ENCODE data around the gene PER2. TPM values are rescaled to one million over a fixed set of nuclear protein-coding genes. Genes with fewer than 3 reads are reported as not detected.

PER2 gene
- total RNA-seq, 2 experiments from 2014 or later = 14.6 to 17.6 TPM

- POLR2A ChIA-PET = no interaction called here
- Mint-ChIP-seq H3K4me3 (no peak overlapping the region), H3K4me1 (ENCODE audit: low read depth) (no peaks in the 10 kb centered on the region), H3K36me3 (ENCODE audit: low read depth) (peaks cover 16% of the 10 kb centered on the region), H3K27me3 (ENCODE audit: low read depth) (no peaks in the 10 kb centered on the region), H3K9me3 (ENCODE audit: insufficient read depth) (no peaks in the 10 kb centered on the region), H3K27ac (no peak overlapping the region)
- CTCF ChIA-PET = no interaction called here
- ATAC-seq = no peak
- no peak for DNase-seq
Observed at GRCh38 chr2:238257786-238258700, 30.4 kb downstream of the PER2 start.

DNA sequence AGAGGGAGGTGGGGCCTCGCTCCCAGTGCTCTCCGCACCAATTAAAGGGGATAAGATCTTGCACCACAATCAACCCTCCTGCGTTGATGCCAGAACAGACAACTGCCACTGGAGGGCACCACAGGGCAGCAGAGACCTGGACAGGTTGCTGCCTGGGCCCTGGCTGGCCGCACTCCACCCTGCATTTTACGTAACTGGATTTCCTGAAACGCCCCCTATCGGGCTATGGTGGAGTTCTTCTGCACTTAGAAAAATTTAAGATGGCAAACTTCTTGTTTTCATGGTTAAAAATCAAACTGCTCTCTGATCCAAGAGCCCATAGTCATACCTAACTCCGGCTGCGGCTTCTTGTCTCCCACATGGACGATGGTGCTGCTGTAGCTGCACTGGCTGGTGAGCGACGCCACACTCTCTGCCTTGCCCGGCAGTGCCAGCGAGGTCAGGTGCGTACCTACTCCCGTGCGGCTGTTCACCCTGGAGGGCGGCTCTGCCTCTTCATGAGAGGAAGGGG is 31.8 kb downstream of the PER2 start:
- ATAC-seq (peak; percentile 93), DNase-seq (peak; percentile 79)
- Mint-ChIP-seq H3K27me3 (ENCODE audit: low read depth) (no peaks in the 10 kb centered on the region), H3K27ac (no peak overlapping the region), H3K36me3 (ENCODE audit: low read depth) (peaks cover 18% of the 10 kb centered on the region), H3K4me1 (ENCODE audit: low read depth) (no peaks in the 10 kb centered on the region), H3K9me3 (ENCODE audit: insufficient read depth) (no peaks in the 10 kb centered on the region), H3K4me3 (no peak overlapping the region)
- CTCF ChIA-PET = interaction anchor here (1.1 to 1.3 kb wide), 2 partner anchors 278 to 405 kb away, joined by 3 read pairs; no protein-coding TSS in a partner anchor
- POLR2A ChIA-PET = no interaction called here

- Mint-ChIP-seq H3K27ac (no peak overlapping the region), H3K4me3 (no peak overlapping the region), H3K9me3 (ENCODE audit: insufficient read depth) (no peaks in the 10 kb centered on the region), H3K27me3 (ENCODE audit: low read depth) (no peaks in the 10 kb centered on the region), H3K4me1 (ENCODE audit: low read depth) (no peaks in the 10 kb centered on the region), H3K36me3 (ENCODE audit: low read depth) (peaks cover 19% of the 10 kb centered on the region)
- ChIA-PET POLR2A (no interaction called here), CTCF (interaction anchor here (1.0 to 1.4 kb wide), 5 partner anchors 8 to 404 kb away, joined by 3 to 5 read pairs (median 3); no protein-coding TSS in a partner anchor)
- no peak for ATAC-seq
- DNase-seq = no peak
Observed at GRCh38 chr2:238256111-238256510, 32.3 kb downstream of the PER2 start.

- no peaks in the 10 kb centered on the region for H3K27me3 Mint-ChIP-seq (ENCODE audit: low read depth)
- ChIA-PET CTCF (interaction anchor here (1.0 to 1.4 kb wide), 5 partner anchors 8 to 404 kb away, joined by 3 to 5 read pairs (median 3); no protein-coding TSS in a partner anchor), POLR2A (no interaction called here)
- DNase-seq = no peak
- no peaks in the 10 kb centered on the region for H3K9me3 Mint-ChIP-seq (ENCODE audit: insufficient read depth)
- H3K36me3 Mint-ChIP-seq (ENCODE audit: low read depth) = peaks cover 21% of the 10 kb centered on the region
- no peak overlapping the region for H3K27ac Mint-ChIP-seq
- no peak overlapping the region for H3K4me3 Mint-ChIP-seq
- H3K4me1 Mint-ChIP-seq (ENCODE audit: low read depth) = no peaks in the 10 kb centered on the region
- ATAC-seq = no peak
Observed at GRCh38 chr2:238255636-238256035, 32.8 kb downstream of the PER2 start.

- Mint-ChIP-seq H3K4me1 (ENCODE audit: low read depth) (no peaks in the 10 kb centered on the region), H3K27ac (no peak overlapping the region), H3K27me3 (ENCODE audit: low read depth) (no peaks in the 10 kb centered on the region), H3K36me3 (ENCODE audit: low read depth) (peaks cover 18% of the 10 kb centered on the region), H3K4me3 (no peak overlapping the region), H3K9me3 (ENCODE audit: insufficient read depth) (no peaks in the 10 kb centered on the region)
- ChIA-PET CTCF (interaction anchor here (1.1 to 2.2 kb wide), 5 partner anchors 8 to 403 kb away, joined by 3 to 22 read pairs (median 3); no protein-coding TSS in a partner anchor), POLR2A (no interaction called here)
- no peak for ATAC-seq
- no peak for DNase-seq
Observed at GRCh38 chr2:238255151-238255551, 33.3 kb downstream of the PER2 start.

DNA sequence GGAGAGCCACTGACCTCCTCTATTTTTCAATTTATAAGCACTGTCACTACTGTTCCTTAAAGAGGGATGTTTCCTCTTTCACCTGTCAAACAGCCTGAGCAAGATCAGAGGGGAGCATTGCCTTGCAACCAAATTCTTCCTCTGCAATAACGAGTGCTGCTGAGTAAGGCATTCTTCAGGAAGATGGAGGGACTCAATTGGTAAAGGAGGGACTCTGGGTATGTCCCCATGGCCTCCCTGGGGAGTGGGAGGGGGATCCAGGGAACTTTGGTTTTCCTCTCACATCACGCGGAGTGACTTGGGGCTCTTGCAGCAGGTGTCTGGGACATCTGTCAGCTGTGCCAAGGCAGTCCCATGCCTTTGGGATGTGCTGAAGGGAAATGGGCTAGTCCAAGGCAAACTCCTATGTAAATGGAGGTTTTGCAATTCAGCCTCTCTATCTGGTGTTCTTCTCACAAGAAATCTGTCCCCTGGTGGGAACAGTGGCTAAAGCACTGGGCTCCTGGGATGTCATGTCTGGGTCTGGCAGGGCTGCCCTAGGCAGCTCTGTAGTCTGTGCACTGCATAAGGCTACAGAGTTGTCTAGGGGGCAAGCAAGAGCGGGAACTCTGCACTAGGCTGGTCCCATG is 34.2 kb downstream of the PER2 start:
- H3K4me3 Mint-ChIP-seq = no peak overlapping the region
- no peak overlapping the region for H3K27ac Mint-ChIP-seq
- CTCF ChIA-PET = interaction anchor here (2.2 kb wide), 1 partner anchor 9 kb away, joined by 22 read pairs; no protein-coding TSS in a partner anchor
- H3K9me3 Mint-ChIP-seq (ENCODE audit: insufficient read depth) = no peaks in the 10 kb centered on the region
- DNase-seq (no peak), ATAC-seq (no peak)
- H3K36me3 Mint-ChIP-seq (ENCODE audit: low read depth) = peaks cover 14% of the 10 kb centered on the region
- no peaks in the 10 kb centered on the region for H3K4me1 Mint-ChIP-seq (ENCODE audit: low read depth)
- H3K27me3 Mint-ChIP-seq (ENCODE audit: low read depth) = no peaks in the 10 kb centered on the region
- POLR2A ChIA-PET = no interaction called here

DNA sequence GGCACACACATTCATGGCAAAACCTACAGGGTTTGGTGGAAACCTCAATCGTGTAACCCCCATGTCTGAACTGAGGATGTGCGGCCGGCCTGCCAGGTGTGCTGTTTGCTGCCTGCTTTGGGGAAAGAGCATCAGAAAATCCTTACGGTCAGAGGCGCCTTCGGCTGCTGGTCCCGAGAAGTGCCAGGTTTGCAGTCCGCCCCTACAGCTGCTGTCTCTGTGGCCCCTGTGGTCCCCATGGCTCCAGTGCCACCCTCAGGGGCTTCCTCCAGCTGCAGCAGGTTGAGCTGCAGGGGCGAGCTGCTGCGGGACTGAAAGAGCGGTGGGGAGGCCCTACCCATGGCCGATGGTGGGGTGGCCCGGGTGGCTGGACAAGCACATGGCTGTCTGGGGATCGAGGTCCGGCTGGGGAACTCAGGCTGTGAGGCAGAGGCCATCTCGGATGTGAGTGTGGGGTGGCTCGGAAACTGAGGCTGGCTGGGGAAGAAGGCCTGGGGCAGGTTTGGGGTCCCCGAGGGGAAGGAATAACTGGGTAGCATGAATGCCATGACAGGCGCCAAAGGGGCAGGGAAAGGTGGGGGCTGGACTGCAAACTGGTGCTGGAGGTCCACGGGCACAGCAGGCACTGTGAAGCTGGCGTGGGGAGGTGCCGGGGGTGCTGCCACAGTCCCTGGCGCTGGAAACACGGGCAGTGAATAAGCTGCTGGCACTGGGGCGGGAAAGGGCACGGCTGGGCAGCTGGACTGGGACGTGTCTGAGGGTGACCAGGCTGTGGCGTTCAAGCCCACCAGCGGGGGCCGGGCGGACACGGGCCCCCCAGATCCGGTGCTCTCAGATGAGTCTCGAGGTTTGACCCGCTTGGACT is 35.4 kb downstream of the PER2 start:
- H3K27me3 Mint-ChIP-seq (ENCODE audit: low read depth) = no peaks in the 10 kb centered on the region
- DNase-seq = no peak
- H3K27ac Mint-ChIP-seq = no peak overlapping the region
- H3K4me3 Mint-ChIP-seq = no peak overlapping the region
- no peak for ATAC-seq
- CTCF ChIA-PET = interaction anchor here (1.2 to 2.2 kb wide), 2 partner anchors 10 to 11 kb away, joined by 7 to 22 read pairs; no protein-coding TSS in a partner anchor
- POLR2A ChIA-PET = no interaction called here
- H3K36me3 Mint-ChIP-seq (ENCODE audit: low read depth) = peaks cover 15% of the 10 kb centered on the region
- H3K4me1 Mint-ChIP-seq (ENCODE audit: low read depth) = no peaks in the 10 kb centered on the region
- no peaks in the 10 kb centered on the region for H3K9me3 Mint-ChIP-seq (ENCODE audit: insufficient read depth)

DNA sequence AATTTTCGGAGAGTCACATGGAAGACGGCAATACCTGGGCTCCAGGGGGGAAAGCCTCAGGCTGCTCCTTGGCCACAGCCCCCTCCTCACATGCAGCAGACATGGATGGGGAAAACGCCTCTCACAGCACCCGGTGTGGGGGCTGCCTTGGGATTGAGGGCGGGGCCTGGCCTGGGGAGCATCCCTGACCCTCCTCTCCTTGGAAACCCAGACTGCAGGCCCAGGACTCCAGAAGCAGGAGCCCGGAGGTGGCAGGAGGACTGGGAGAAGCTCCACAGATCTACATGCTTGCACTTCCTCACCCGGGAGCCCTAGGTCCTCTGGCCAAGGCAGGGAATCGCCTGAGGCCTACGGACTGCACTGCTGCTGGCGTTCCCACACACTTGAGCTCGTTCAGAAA is 36.4 kb downstream of the PER2 start:
- ChIA-PET POLR2A (no interaction called here), CTCF (interaction anchor here (1.2 kb wide), 1 partner anchor 12 kb away, joined by 7 read pairs; no protein-coding TSS in a partner anchor)
- H3K36me3 Mint-ChIP-seq (ENCODE audit: low read depth) = peaks cover 15% of the 10 kb centered on the region
- DNase-seq (no peak), ATAC-seq (no peak)
- H3K4me3 Mint-ChIP-seq = no peak overlapping the region
- no peak overlapping the region for H3K27ac Mint-ChIP-seq
- H3K4me1 Mint-ChIP-seq (ENCODE audit: low read depth) = no peaks in the 10 kb centered on the region
- no peaks in the 10 kb centered on the region for H3K27me3 Mint-ChIP-seq (ENCODE audit: low read depth)
- no peaks in the 10 kb centered on the region for H3K9me3 Mint-ChIP-seq (ENCODE audit: insufficient read depth)

- Mint-ChIP-seq H3K27ac (no peak overlapping the region), H3K4me3 (no peak overlapping the region), H3K9me3 (ENCODE audit: insufficient read depth) (no peaks in the 10 kb centered on the region), H3K27me3 (ENCODE audit: low read depth) (no peaks in the 10 kb centered on the region), H3K4me1 (ENCODE audit: low read depth) (no peaks in the 10 kb centered on the region), H3K36me3 (ENCODE audit: low read depth) (peaks cover 15% of the 10 kb centered on the region)
- no peak for DNase-seq
- no peak for ATAC-seq
- ChIA-PET CTCF (no interaction called here), POLR2A (no interaction called here)
Observed at GRCh38 chr2:238251331-238251730, 37.1 kb downstream of the PER2 start.

DNA sequence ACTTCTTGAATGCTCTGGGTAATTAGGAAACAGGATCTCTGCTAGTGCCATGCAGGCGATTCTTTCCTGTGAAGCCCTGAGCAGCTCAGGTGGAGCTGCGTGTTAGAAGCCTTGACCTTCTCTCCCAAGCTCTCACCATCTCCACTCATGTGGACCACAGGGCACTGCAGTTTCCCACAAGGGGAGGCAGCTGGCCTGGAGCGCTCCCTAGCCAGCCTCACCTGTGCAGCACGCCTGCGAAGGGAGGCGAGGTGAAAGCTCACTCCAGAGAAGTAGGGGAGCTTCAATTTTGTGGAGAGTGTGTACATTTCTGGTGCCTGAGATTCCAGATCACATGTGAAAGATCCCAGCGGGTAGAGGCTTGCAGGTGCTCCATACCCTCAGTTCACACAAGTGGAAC is 37.5 kb downstream of the PER2 start:
- ChIA-PET POLR2A (no interaction called here), CTCF (interaction anchor here (0.9 to 1.1 kb wide), 2 partner anchors 9 to 12 kb away, joined by 3 read pairs; no protein-coding TSS in a partner anchor)
- no peaks in the 10 kb centered on the region for H3K9me3 Mint-ChIP-seq (ENCODE audit: insufficient read depth)
- no peak overlapping the region for H3K4me3 Mint-ChIP-seq
- no peaks in the 10 kb centered on the region for H3K27me3 Mint-ChIP-seq (ENCODE audit: low read depth)
- peaks cover 15% of the 10 kb centered on the region for H3K36me3 Mint-ChIP-seq (ENCODE audit: low read depth)
- H3K27ac Mint-ChIP-seq = no peak overlapping the region
- H3K4me1 Mint-ChIP-seq (ENCODE audit: low read depth) = no peaks in the 10 kb centered on the region
- ATAC-seq (no peak), DNase-seq (no peak)

GRCh38 chr2:238247841-238248453 is 40.5 kb downstream of the PER2 start:
- ATAC-seq = no peak
- Mint-ChIP-seq H3K27ac (no peak overlapping the region), H3K36me3 (ENCODE audit: low read depth) (peaks cover 18% of the 10 kb centered on the region), H3K4me1 (ENCODE audit: low read depth) (no peaks in the 10 kb centered on the region), H3K4me3 (no peak overlapping the region), H3K27me3 (ENCODE audit: low read depth) (no peaks in the 10 kb centered on the region), H3K9me3 (ENCODE audit: insufficient read depth) (no peaks in the 10 kb centered on the region)
- CTCF ChIA-PET = interaction anchor here (1.4 kb wide), 2 partner anchors 8 to 15 kb away, joined by 3 to 5 read pairs; no protein-coding TSS in a partner anchor
- POLR2A ChIA-PET = no interaction called here
- DNase-seq = no peak

Measured in activated CD8-positive, alpha-beta T cell treated with anti-CD3 and anti-CD28 coated beads, Interleukin-2, amount 10 ng/mL, durations not matched to agents 7 days and 5 days (primary cell).